GM04504 (cell line): Measurements from ENCODE around the gene MYRFL.
"Not testable (repeated sequence)": the region's sequence is repeated elsewhere in the genome, so short reads cannot be mapped to it uniquely, and the experiment has no call there.

ENCODE experiments used
- DNase-seq: peaks from one replicate; pipeline ENCODE4 v3.0.0-alpha.2; 2012; ENCODE audit warnings: low read depth

Gene MYRFL

GRCh38 chr12:69988481-69989321 is 163.7 kb downstream of the MYRFL start:
- DNase-seq = peak; percentile 27

- no peak for DNase-seq
These were observed 166.8 kb downstream of the MYRFL start for GRCh38 chr12:69991690-69992288.

- no peak for DNase-seq
These were observed 168.4 kb downstream of the MYRFL start for GRCh38 chr12:69993433-69993832.

GRCh38 chr12:69994086-69994485 is 169.1 kb downstream of the MYRFL start:
- not testable (repeated sequence) for DNase-seq

GRCh38 chr12:69994724-69995173 is 169.7 kb downstream of the MYRFL start:
- DNase-seq = no peak

GRCh38 chr12:69996241-69996640 is 171.2 kb downstream of the MYRFL start:
- DNase-seq = no peak

- no peak for DNase-seq
These were observed 171.7 kb downstream of the MYRFL start for GRCh38 chr12:69996722-69997121.

GRCh38 chr12:69998011-69998410 is 173.0 kb downstream of the MYRFL start:
- no peak for DNase-seq

GRCh38 chr12:69998922-69999321 is 173.9 kb downstream of the MYRFL start:
- DNase-seq = no peak

GRCh38 chr12:69999561-69999960 is 174.5 kb downstream of the MYRFL start:
- no peak for DNase-seq

GRCh38 chr12:70002097-70002911 is 177.3 kb downstream of the MYRFL start:
- no peak for DNase-seq

- DNase-seq = no peak
These were observed 177.9 kb downstream of the MYRFL start for GRCh38 chr12:70002912-70003255.

- DNase-seq = no peak
These were observed 181.0 kb downstream of the MYRFL start for GRCh38 chr12:70005864-70006618.

GRCh38 chr12:70006619-70006973 is 181.6 kb downstream of the MYRFL start:
- DNase-seq = no peak

- DNase-seq = no peak
These were observed 182.7 kb downstream of the MYRFL start for GRCh38 chr12:70007687-70008086.
